Sigmoid colon (tissue), 7 donors: Measurements from ENCODE around the gene ZYX. TPM values are rescaled to one million over a fixed set of nuclear protein-coding genes. Genes with fewer than 3 reads are reported as not detected.

ENCODE experiments used
- DNase-seq: peaks from one replicate; pipeline ENCODE4 v3.0.0-alpha.2; 2019
- H3K27ac ChIP-seq, 4 donors: fragments of 200-600 bp; sonication (generic); one replicate each; pipeline ENCODE4 v1.5.1; 2016 to 2019; ENCODE audit warnings: mild to moderate bottlenecking in 1 of 4
- H3K27me3 ChIP-seq, 3 donors: fragments of 200-600 bp; sonication (generic); one replicate each; pipeline ENCODE4 v1.5.1; 2019; ENCODE audit warnings: mild to moderate bottlenecking in 1 of 3
- H3K36me3 ChIP-seq, 4 donors: fragments of 200-600 bp; sonication (generic); one replicate each; pipeline ENCODE4 v1.5.1; 2016 to 2019
- H3K4me1 ChIP-seq, 4 donors: fragments of 200-600 bp; sonication (generic); one replicate each; pipeline ENCODE4 v1.5.1; 2017 to 2019
- H3K4me3 ChIP-seq, 4 donors: fragments of 200-600 bp; sonication (generic); one replicate each; pipeline ENCODE4 v1.5.1; 2017 to 2019; ENCODE audit warnings: mild to moderate bottlenecking in 2 of 4, moderate library complexity in 1 of 4
- H3K9me3 ChIP-seq, 4 donors: fragments of 200-600 bp in 3 of 4; sonication (generic) in 3 of 4; one replicate each; pipeline versions ENCODE4 v1.5.1 to v1.6.1; 2013 to 2019
- CTCF ChIP-seq, 4 experiments: fragments of 450-650 bp in 3 of 4; fragments of 200-600 bp in 1 of 4; IDR thresholded peaks; one replicate each; pipeline ENCODE4 v1.5.1; 2016 to 2019; ENCODE audit warnings: antibody characterized with exemption in 4 of 4, mild to moderate bottlenecking in 3 of 4, moderate library complexity in 2 of 4
- EP300 ChIP-seq, 4 donors: sonication (generic); formaldehyde crosslinking; IDR thresholded peaks; one replicate each; pipeline ENCODE4 v1.6.1; 2017; ENCODE audit warnings: antibody characterized with exemption in 4 of 4
- POLR2A ChIP-seq, 2 donors: fragments of 450-650 bp; IDR thresholded peaks; one replicate each; pipeline ENCODE4 v1.6.1; 2016; ENCODE audit warnings: antibody characterized with exemption in 2 of 2, mild to moderate bottlenecking in 2 of 2, moderate library complexity in 2 of 2
- POLR2AphosphoS5 ChIP-seq, 4 donors: sonication (generic); formaldehyde crosslinking; IDR thresholded peaks; one replicate each; pipeline ENCODE4 v1.6.1; 2017; ENCODE audit warnings: antibody characterized with exemption in 4 of 4
- WGBS, 2 donors: extraction: QIAGEN DNeasy Blood & Tissue Kit; methylation state at CpG; one replicate each; pipeline ENCODE4 v1.1.7; 2013; 5-methylcytosine and 5-hydroxymethylcytosine counted together
- intact Hi-C: fragments of 100-400 bp; cut with DNase I; formaldehyde crosslinking; loops from one replicate; pipeline ENCODE4 v1.15.1; 2023
- polyA plus RNA-seq, 3 donors: library from polyadenylated mRNA; stranded (reverse); fragments of 200-250 nt; gene quantifications; one replicate each; pipeline ENCODE4 v1.2.3, GENCODE V29; 2013
- total RNA-seq, 4 donors: library from RNA; depleted of rRNA; stranded (reverse); fragments of >200 nt; gene quantifications; one replicate each; pipeline ENCODE4 v1.1.0, GENCODE V29; 2016
- donor health status: healthy with polysubstance abuse.
- donor health status: Bipolar disorder and iron deficiency.
- donor health status: healthy.

The ZYX gene
- total and polyA plus RNA-seq, 7 donors = 34.4 to 218 (median 82.4) TPM

- TF ChIP-seq POLR2A (IDR thresholded peaks at IDR 0.05) (no peak), CTCF (IDR thresholded peaks at IDR 0.05) (no peak), POLR2AphosphoS5 (IDR thresholded peaks at IDR 0.05) (no peak), EP300 (IDR thresholded peaks at IDR 0.05) (no peak)
- Histone ChIP-seq H3K36me3 (peaks cover 9 to 28% (median 14%) of the 10 kb centered on the region in 4 donors), H3K4me1 (peaks cover 0 to 41% (median 38%) of the 10 kb centered on the region in 4 donors), H3K27me3 (no peaks in the 10 kb centered on the region), H3K27ac (no peak overlapping the region), H3K9me3 (no peaks in the 10 kb centered on the region), H3K4me3 (no peak overlapping the region)
- WGBS, 2 donors = 82 to 87% methylated on average over 6 of the region's 6 CpGs
- peak; percentile 64 for DNase-seq
- intact Hi-C loops = no loop called here
Observed at GRCh38 chr7:143394777-143395176, 13.6 kb downstream of the ZYX start.

DNA sequence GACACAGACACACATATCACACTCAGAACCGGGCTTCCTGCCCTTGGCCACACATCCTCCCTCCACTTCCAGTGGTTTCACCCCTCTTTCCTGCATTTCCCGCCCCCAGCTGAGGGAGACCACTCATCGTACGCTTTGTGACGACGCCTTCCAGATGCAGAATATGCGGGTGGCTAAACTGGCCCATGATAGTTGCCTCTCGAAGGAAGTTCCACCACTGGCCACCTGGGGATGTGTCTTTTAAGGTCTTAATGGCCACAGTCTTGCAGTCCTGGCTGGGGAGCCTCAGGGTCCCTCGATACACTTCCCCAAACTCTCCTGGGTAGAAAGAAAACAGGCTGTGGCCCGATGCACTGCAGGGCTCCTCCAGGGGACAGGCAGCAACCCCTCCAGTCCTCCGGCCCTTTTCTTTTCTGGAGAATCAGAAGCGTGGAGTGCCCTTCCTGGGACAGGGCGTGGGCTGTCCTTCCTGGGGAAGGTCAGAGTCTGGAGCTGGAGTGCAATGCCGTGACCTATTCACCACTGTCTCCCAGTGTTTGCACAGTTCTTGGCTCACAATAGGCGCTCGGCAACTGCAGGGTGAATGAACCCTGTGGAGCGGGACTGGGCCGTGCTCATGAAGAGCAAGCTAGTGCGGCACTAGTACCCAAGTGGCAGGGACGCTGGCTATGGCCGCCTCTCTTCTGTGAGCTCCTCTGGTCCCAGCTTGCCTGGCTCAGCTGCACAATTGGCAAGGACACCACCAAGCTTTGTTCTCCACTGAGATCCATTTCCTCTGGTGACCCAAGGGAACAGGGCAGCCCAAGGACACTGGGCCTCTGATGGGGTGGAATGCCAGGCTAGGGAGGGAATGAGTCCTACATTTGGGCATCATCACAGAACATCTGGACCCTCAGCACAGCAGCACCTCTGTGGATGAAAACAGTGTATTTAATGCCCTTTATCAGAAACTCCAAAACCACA is 14.3 kb downstream of the ZYX start:
- Histone ChIP-seq H3K27me3 (no peaks in the 10 kb centered on the region), H3K4me3 (no peak overlapping the region), H3K27ac (peak overlapping the region in 1 of 4 donors; percentile 4), H3K9me3 (no peaks in the 10 kb centered on the region), H3K4me1 (peaks cover 0 to 34% (median 31%) of the 10 kb centered on the region in 4 donors), H3K36me3 (peaks cover 4 to 21% (median 7%) of the 10 kb centered on the region in 4 donors)
- peak; percentile 68 for DNase-seq
- TF ChIP-seq POLR2A (IDR thresholded peaks at IDR 0.05) = no peak
- peak in 1 of 4 experiments; percentile 22 for TF ChIP-seq CTCF (IDR thresholded peaks at IDR 0.05)
- intact Hi-C loops = no loop called here
- WGBS, 2 donors = 67 to 76% methylated on average over 21 of the region's 21 CpGs

DNA sequence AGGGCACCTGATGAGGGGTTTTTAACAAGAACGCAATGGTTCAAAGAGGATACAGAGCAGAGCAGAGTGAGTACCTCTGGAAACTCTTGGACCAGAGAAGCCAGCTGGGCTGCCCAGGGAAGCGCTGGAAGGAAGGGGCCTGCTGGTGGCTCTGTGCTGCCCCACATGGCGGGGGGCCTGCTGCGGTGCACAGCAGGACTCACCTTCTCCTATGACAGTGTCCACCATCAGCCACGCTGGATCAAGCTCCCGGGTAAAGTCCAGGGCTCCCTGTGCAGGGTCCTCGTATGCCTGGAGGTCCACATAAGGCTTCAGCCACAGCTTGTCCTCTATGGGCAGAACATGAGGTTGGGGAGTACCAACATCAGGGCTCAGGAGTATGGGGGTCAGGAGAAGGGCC is 15.0 kb downstream of the ZYX start:
- H3K4me1 ChIP-seq = peaks cover 0 to 27% (median 24%) of the 10 kb centered on the region in 4 donors
- intact Hi-C loops = no loop called here
- H3K27me3 ChIP-seq = no peaks in the 10 kb centered on the region
- WGBS, 2 donors = 82 to 83% methylated on average over 7 of the region's 7 CpGs
- peak overlapping the region in 1 of 4 donors; percentile 4 for H3K27ac ChIP-seq
- no peak overlapping the region for H3K4me3 ChIP-seq
- H3K36me3 ChIP-seq = peaks cover 0 to 14% (median under 1%) of the 10 kb centered on the region in 4 donors
- no peak for TF ChIP-seq POLR2AphosphoS5 (IDR thresholded peaks at IDR 0.05)
- no peak for TF ChIP-seq POLR2A (IDR thresholded peaks at IDR 0.05)
- no peak for TF ChIP-seq CTCF (IDR thresholded peaks at IDR 0.05)
- no peak for TF ChIP-seq EP300 (IDR thresholded peaks at IDR 0.05)
- no peak for DNase-seq
- H3K9me3 ChIP-seq = no peaks in the 10 kb centered on the region

- no peaks in the 10 kb centered on the region for H3K9me3 ChIP-seq
- H3K27me3 ChIP-seq = no peaks in the 10 kb centered on the region
- no peak overlapping the region for H3K4me3 ChIP-seq
- peaks cover 0 to 7% (median 0%) of the 10 kb centered on the region in 4 donors for H3K36me3 ChIP-seq
- H3K4me1 ChIP-seq = peaks cover 0 to 20% (median 17%) of the 10 kb centered on the region in 4 donors
- TF ChIP-seq POLR2AphosphoS5 (IDR thresholded peaks at IDR 0.05) = no peak
- TF ChIP-seq EP300 (IDR thresholded peaks at IDR 0.05) = no peak
- no peak for TF ChIP-seq POLR2A (IDR thresholded peaks at IDR 0.05)
- no peak for TF ChIP-seq CTCF (IDR thresholded peaks at IDR 0.05)
- peak; percentile 65 for DNase-seq
- no peak overlapping the region for H3K27ac ChIP-seq
- WGBS, 2 donors = 89 to 93% methylated on average over 28 of the region's 28 CpGs
- intact Hi-C loops = no loop called here
Observed at GRCh38 chr7:143396625-143397556, 15.7 kb downstream of the ZYX start.
